ENCODE measurements around the gene LOXHD1. TPM values are rescaled to one million over a fixed set of nuclear protein-coding genes. Genes with fewer than 3 reads are reported as not detected.

Gene LOXHD1
- total and polyA plus RNA-seq, 2 donors (not counting 1 experiment from before 2014, with no cell fraction given), result not detected

- Histone ChIP-seq H3K36me3 (replicated peaks in 1 of 2; ENCODE audit: control extremely low read depth in 1 of 2, control insufficient read depth in 1 of 2, extremely low read depth in 1 of 2, insufficient read depth in 2 of 2, low read length in 1 of 2) (no peaks in the 10 kb centered on the region), H3K4me1 (ENCODE audit: control insufficient read depth in 2 of 2, insufficient read depth in 2 of 2, low read length in 2 of 2) (no peaks in the 10 kb centered on the region), H3K27me3 (replicated peaks in 1 of 4; ENCODE audit: control extremely low read depth in 1 of 4, control insufficient read depth in 3 of 4, insufficient read depth in 4 of 4, low read length in 3 of 4) (peaks cover 0 to 7% (median 0%) of the 10 kb centered on the region in 4 experiments), H3K79me2 (ENCODE audit: control insufficient read depth, insufficient read depth, low read length) (no peaks in the 10 kb centered on the region), H3K27ac (ENCODE audit: low read length in 2 of 2) (no peak overlapping the region), H2AFZ (ENCODE audit: insufficient read depth, low read depth, low read length, poor library complexity, severe bottlenecking) (no peak overlapping the region), H3K4me3 (ENCODE audit: control extremely low read depth in 1 of 5, extremely low read depth in 1 of 5, insufficient read depth in 1 of 5, low read depth in 2 of 5, low read length in 4 of 5) (no peak overlapping the region), H4K20me1 (ENCODE audit: control insufficient read depth, insufficient read depth, low read length, poor library complexity, severe bottlenecking) (no peaks in the 10 kb centered on the region), H3K9ac (ENCODE audit: low read length) (no peak overlapping the region), H3K4me2 (replicated peaks; ENCODE audit: low read depth, low read length, poor library complexity, severe bottlenecking) (no peak overlapping the region), H3K9me3 (ENCODE audit: control extremely low read depth in 1 of 3, control insufficient read depth in 2 of 3, insufficient read depth in 1 of 3, low read length in 2 of 3) (peaks cover 0 to 11% (median 10%) of the 10 kb centered on the region in 3 donors)
- Mint-ChIP-seq H3K4me3 (no peak overlapping the region), H3K4me1 (no peaks in the 10 kb centered on the region), H3K9me3 (ENCODE audit: insufficient read depth) (peaks cover 8% of the 10 kb centered on the region), H3K27me3 (peaks cover 8% of the 10 kb centered on the region), H3K27ac (no peak overlapping the region)
- intact Hi-C loops (cut with micrococcal nuclease), result no loop called here
- ATAC-seq (ENCODE audit: low read depth), result no peak
- no peak for DNase-seq
- POLR2A ChIA-PET, result no interaction called here
- CTCF ChIA-PET, result no interaction called here
- TF ChIP-seq CTCF (IDR thresholded peaks at IDR 0.05), result no peak
- TF ChIP-seq EZH2 (IDR thresholded peaks at IDR 0.05; ENCODE audit: borderline replicate concordance, insufficient read depth, low read depth, low read length, poor library complexity, severe bottlenecking), result no peak
Measured at GRCh38 chr18:46581648-46582047, 75.4 kb downstream of the LOXHD1 start.

GRCh38 chr18:46578987-46579386 lies 78.0 kb downstream of the LOXHD1 start:
- Histone ChIP-seq H3K4me2 (replicated peaks; ENCODE audit: low read depth, low read length, poor library complexity, severe bottlenecking) (no peak overlapping the region), H3K79me2 (ENCODE audit: control insufficient read depth, insufficient read depth, low read length) (no peaks in the 10 kb centered on the region), H3K27ac (ENCODE audit: low read length in 2 of 2) (no peak overlapping the region), H2AFZ (ENCODE audit: insufficient read depth, low read depth, low read length, poor library complexity, severe bottlenecking) (no peak overlapping the region), H3K4me3 (ENCODE audit: control extremely low read depth in 1 of 5, extremely low read depth in 1 of 5, insufficient read depth in 1 of 5, low read depth in 2 of 5, low read length in 4 of 5) (no peak overlapping the region), H3K36me3 (replicated peaks in 1 of 2; ENCODE audit: control extremely low read depth in 1 of 2, control insufficient read depth in 1 of 2, extremely low read depth in 1 of 2, insufficient read depth in 2 of 2, low read length in 1 of 2) (no peaks in the 10 kb centered on the region), H4K20me1 (ENCODE audit: control insufficient read depth, insufficient read depth, low read length, poor library complexity, severe bottlenecking) (no peaks in the 10 kb centered on the region), H3K9ac (ENCODE audit: low read length) (no peak overlapping the region), H3K9me3 (ENCODE audit: control extremely low read depth in 1 of 3, control insufficient read depth in 2 of 3, insufficient read depth in 1 of 3, low read length in 2 of 3) (peaks cover 0 to 11% (median 10%) of the 10 kb centered on the region in 3 donors), H3K27me3 (replicated peaks in 1 of 4; ENCODE audit: control extremely low read depth in 1 of 4, control insufficient read depth in 3 of 4, insufficient read depth in 4 of 4, low read length in 3 of 4) (peaks cover 0 to 7% (median 0%) of the 10 kb centered on the region in 4 experiments), H3K4me1 (ENCODE audit: control insufficient read depth in 2 of 2, insufficient read depth in 2 of 2, low read length in 2 of 2) (no peaks in the 10 kb centered on the region)
- Mint-ChIP-seq H3K9me3 (ENCODE audit: insufficient read depth) (peaks cover 8% of the 10 kb centered on the region), H3K4me3 (no peak overlapping the region), H3K4me1 (no peaks in the 10 kb centered on the region), H3K27ac (no peak overlapping the region), H3K27me3 (peaks cover 12% of the 10 kb centered on the region)
- DNase-seq (no peak), ATAC-seq (ENCODE audit: low read depth) (no peak)
- ChIA-PET POLR2A (no interaction called here), CTCF (no interaction called here)
- no peak for TF ChIP-seq EZH2 (IDR thresholded peaks at IDR 0.05; ENCODE audit: borderline replicate concordance, insufficient read depth, low read depth, low read length, poor library complexity, severe bottlenecking)
- TF ChIP-seq CTCF (IDR thresholded peaks at IDR 0.05), result no peak
- 100% methylated on average over 2 of the region's 2 CpGs for whole genome bisulfite sequencing (ENCODE audit: insufficient coverage)
- intact Hi-C loops (cut with micrococcal nuclease), result no loop called here

All from B cell (primary cell).